Measurements from ENCODE around the gene NDEL1.

DNA sequence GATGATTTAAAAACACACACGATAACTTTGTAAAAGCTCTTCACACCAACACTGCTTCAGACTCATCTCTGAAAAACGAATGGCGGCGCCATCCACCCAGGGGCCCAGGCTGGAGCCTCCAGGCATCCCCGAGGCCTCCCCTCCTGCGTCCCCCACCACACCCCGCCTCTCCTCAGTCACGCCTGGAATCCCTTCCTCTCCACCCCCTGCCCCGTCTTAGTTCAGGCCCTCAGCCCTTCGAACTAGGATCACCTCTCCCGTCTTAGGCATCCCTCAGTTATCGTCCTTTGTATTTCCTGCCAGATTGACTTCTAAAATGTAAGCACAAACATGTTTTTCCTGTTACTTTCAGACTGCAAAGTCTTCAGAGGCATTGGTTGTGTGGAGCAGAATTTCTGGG is 58.3 kb downstream of the NDEL1 start:
- TF ChIP-seq, protein P1, sequence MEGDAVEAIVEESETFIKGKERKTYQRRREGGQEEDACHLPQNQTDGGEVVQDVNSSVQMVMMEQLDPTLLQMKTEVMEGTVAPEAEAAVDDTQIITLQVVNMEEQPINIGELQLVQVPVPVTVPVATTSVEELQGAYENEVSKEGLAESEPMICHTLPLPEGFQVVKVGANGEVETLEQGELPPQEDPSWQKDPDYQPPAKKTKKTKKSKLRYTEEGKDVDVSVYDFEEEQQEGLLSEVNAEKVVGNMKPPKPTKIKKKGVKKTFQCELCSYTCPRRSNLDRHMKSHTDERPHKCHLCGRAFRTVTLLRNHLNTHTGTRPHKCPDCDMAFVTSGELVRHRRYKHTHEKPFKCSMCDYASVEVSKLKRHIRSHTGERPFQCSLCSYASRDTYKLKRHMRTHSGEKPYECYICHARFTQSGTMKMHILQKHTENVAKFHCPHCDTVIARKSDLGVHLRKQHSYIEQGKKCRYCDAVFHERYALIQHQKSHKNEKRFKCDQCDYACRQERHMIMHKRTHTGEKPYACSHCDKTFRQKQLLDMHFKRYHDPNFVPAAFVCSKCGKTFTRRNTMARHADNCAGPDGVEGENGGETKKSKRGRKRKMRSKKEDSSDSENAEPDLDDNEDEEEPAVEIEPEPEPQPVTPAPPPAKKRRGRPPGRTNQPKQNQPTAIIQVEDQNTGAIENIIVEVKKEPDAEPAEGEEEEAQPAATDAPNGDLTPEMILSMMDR (IDR thresholded peaks at IDR 0.05; ENCODE audit: low read length), result no peak
- TF ChIP-seq EZH2 (IDR thresholded peaks at IDR 0.05; ENCODE audit: borderline replicate concordance, low read length), result no peak
